Stimulated activated CD4-positive, alpha-beta T cell treated with anti-CD3 and anti-CD28 coated beads, Interleukin-12 subunit alpha, Interleukin-12 subunit beta, amount 100 ng/mL, for 48 hours (primary cell): Measurements from ENCODE around the gene MAGEA12.
"Not testable (repeated sequence)": the region's sequence is repeated elsewhere in the genome, so short reads cannot be mapped to it uniquely, and the experiment has no call there.

ENCODE experiments used
- DNase-seq, 3 donors: peaks; one replicate each; pipeline ENCODE4 v3.0.0-alpha.2; 2020; ENCODE audit warnings: low read depth in 2 of 3, low spot score in 1 of 3

Gene MAGEA12

DNA sequence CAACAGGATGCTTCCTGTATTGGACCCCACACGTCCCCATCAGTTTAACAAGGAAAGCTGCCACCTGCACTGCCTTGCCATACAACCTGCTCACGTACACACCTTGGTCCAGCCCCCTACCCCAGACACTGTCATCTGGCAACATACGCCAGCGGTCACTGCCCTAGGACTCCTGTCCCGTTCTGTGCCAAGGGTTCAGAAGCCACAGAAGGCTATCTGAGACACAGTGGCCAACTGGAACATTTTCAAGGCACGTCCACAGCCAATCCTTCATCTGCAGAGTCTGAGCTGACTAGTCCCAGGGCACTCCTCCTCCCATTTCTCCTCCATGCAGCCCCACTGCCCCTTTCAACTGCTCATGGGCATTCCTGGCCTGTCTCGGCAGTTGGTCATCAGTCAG is 28.0 kb downstream of the MAGEA12 start:
- DNase-seq: not testable (repeated sequence)

DNA sequence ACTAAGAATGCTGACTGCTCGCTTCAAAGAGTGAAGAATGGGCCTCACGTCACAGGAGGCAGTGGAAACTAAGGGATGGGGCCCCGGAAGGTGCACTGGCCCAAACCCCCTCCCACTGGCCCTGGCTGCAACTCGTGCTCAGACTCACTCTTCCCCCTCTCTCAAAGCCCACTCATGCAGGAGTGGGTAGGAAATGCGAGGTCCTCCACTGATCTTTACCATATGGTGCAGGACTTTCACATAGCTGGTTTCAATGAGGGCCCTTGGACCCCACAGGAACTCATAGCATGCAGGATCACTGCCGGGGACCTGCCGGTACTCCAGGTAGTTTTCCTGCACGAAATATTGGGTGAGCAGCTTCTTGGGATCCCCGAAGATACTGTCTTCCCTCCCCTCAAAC is 33.0 kb downstream of the MAGEA12 start:
- not testable (repeated sequence) for DNase-seq

- DNase-seq: not testable (repeated sequence)
Measured at GRCh38 chrX:152769549-152770289, 36.2 kb downstream of the MAGEA12 start, which contains the start of gene MAGEA6. TSS of gene MAGEA6 (minus strand) at chrX:152769689. CDS start at chrX:152767650, 2,039 bp downstream.

GRCh38 chrX:152787062-152787461 is 53.5 kb downstream of the MAGEA12 start:
- not testable (repeated sequence) for DNase-seq
